NB4 (cell line): ENCODE data around the gene SLC26A8.

Source experiments
- POLR2A ChIP-seq: IDR thresholded peaks from 2 replicates; pipeline ENCODE4 v1.6.1; 2011; ENCODE audit warnings: mild to moderate bottlenecking; ENCODE audit not compliant: insufficient read length; ENCODE audit errors: extremely low read depth
- TF ChIP-seq, protein P1 (sequence below): IDR thresholded peaks from one replicate; pipeline ENCODE4 v1.5.1; 2012; ENCODE audit warnings: low read depth, low read length

- TF ChIP-seq, protein P1, sequence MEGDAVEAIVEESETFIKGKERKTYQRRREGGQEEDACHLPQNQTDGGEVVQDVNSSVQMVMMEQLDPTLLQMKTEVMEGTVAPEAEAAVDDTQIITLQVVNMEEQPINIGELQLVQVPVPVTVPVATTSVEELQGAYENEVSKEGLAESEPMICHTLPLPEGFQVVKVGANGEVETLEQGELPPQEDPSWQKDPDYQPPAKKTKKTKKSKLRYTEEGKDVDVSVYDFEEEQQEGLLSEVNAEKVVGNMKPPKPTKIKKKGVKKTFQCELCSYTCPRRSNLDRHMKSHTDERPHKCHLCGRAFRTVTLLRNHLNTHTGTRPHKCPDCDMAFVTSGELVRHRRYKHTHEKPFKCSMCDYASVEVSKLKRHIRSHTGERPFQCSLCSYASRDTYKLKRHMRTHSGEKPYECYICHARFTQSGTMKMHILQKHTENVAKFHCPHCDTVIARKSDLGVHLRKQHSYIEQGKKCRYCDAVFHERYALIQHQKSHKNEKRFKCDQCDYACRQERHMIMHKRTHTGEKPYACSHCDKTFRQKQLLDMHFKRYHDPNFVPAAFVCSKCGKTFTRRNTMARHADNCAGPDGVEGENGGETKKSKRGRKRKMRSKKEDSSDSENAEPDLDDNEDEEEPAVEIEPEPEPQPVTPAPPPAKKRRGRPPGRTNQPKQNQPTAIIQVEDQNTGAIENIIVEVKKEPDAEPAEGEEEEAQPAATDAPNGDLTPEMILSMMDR = no peak
- no peak for TF ChIP-seq POLR2A
These were observed 42.4 kb upstream of the SLC26A8 start for GRCh38 chr6:36066817-36067216.
